Panc1 (cell line): ENCODE data around the gene TAF5L. TPM values are rescaled to one million over a fixed set of nuclear protein-coding genes. Genes with fewer than 3 reads are reported as not detected.

Experiments used
- ATAC-seq: fragments of 200-7000 bp; cut with Tn5 transposase; 2 replicates; pipeline ENCODE4 v1.9.1; 2020; ENCODE audit warnings: mild to moderate bottlenecking, moderate library complexity
- BruUV-seq: library from RNA; stranded (reverse); fragments of 400-500 nt; replicated peaks from 2 replicates; lab custom pipeline; 2021; lab: Mats Ljungman, UMichigan
- CTCF ChIA-PET: fragments of 300-600 bp; sonication (Branson Sonifier 250); formaldehyde crosslinking; loops from one replicate; lab custom pipeline; 2022; ENCODE audit warnings: antibody characterized with exemption; lab: Charles Lee
- POLR2A ChIA-PET: fragments of 300-600 bp; sonication (Branson Sonifier 250); formaldehyde crosslinking; loops from one replicate; lab custom pipeline; 2022; ENCODE audit warnings: antibody characterized with exemption; lab: Charles Lee
- DNase-seq: peaks from one replicate; pipeline ENCODE4 v3.0.0-alpha.2; 2010; ENCODE audit warnings: low read depth, low spot score
- H3K27ac ChIP-seq: 2 replicates; pipeline ENCODE4 v1.5.1; 2011; ENCODE audit warnings: mild to moderate bottlenecking, low read length, inconsistent platforms
- H3K27me3 ChIP-seq: fragments of 200-500 bp; sonication (Bioruptor generic); 2 replicates; pipeline ENCODE4 v1.6.0; 2014; ENCODE audit warnings: low read length, inconsistent platforms; ENCODE audit not compliant: control insufficient read depth, insufficient read depth
- H3K36me3 ChIP-seq: fragments of 200-500 bp; sonication (Bioruptor generic); 2 replicates; pipeline ENCODE4 v1.5.1; 2014; ENCODE audit warnings: inconsistent platforms, mild to moderate bottlenecking, low read length, moderate library complexity; ENCODE audit not compliant: control insufficient read depth, insufficient read depth
- H3K4me1 ChIP-seq: 2 replicates; pipeline ENCODE4 v1.5.1; 2011; ENCODE audit warnings: inconsistent platforms, mild to moderate bottlenecking, low read length, moderate library complexity; ENCODE audit not compliant: control insufficient read depth, insufficient read depth
- H3K4me3 ChIP-seq, 2 experiments: 2 replicates each; pipeline ENCODE4 v1.5.1; 2011 to 2012; ENCODE audit warnings: low read depth in 2 of 2, low read length in 2 of 2, mild to moderate bottlenecking in 2 of 2, inconsistent platforms in 1 of 2, moderate library complexity in 1 of 2
- H3K9me3 ChIP-seq: fragments of 200-500 bp; sonication (Bioruptor generic); 2 replicates; pipeline ENCODE4 v1.5.1; 2014; ENCODE audit warnings: low read depth, mild to moderate bottlenecking, inconsistent platforms, low read length, moderate library complexity; ENCODE audit not compliant: control insufficient read depth, insufficient read depth
- POLR2AphosphoS5 ChIP-seq: IDR thresholded peaks from 2 replicates; pipeline ENCODE4 v1.6.1; 2012; ENCODE audit warnings: mild to moderate bottlenecking, low read depth, low read length, moderate library complexity
- SIN3A ChIP-seq: IDR thresholded peaks from 2 replicates; pipeline ENCODE4 v1.6.1; 2012; ENCODE audit warnings: low read depth, mild to moderate bottlenecking, low read length, moderate library complexity, borderline replicate concordance; ENCODE audit not compliant: insufficient read depth
- TCF7L2 ChIP-seq: IDR thresholded peaks from 2 replicates; pipeline ENCODE4 v1.6.1; 2011; ENCODE audit warnings: mild to moderate bottlenecking, low read depth, low read length, inconsistent platforms
- in situ Hi-C: cut with HindIII; loops from 2 replicates; pipeline ENCODE4 v1.10.0; 2016; ENCODE audit warnings: low sequenced_read_pairs, low pct_unique_long_range_greater_than_20kb
- intact Hi-C: fragments of 100-400 bp; cut with micrococcal nuclease; formaldehyde crosslinking; loops from one replicate; pipeline ENCODE4 v1.10.0; 2022; ENCODE audit not compliant: unreplicated experiment
- total RNA-seq: library from RNA; stranded (reverse); gene quantifications from one replicate; pipeline ENCODE4 v1.2.1, GENCODE V29; 2021; ENCODE audit not compliant: unreplicated experiment
- TF ChIP-seq, protein P1 (sequence below): fragments of 450-650 bp; IDR thresholded peaks from 2 replicates; pipeline ENCODE4 v1.5.1; 2017; ENCODE audit warnings: mild to moderate bottlenecking
- TF ChIP-seq, protein P2 (sequence below), 2 experiments: IDR thresholded peaks; 2 replicates each; pipeline ENCODE4 v1.6.1; 2011 to 2012; ENCODE audit warnings: low read depth in 2 of 2, control low read depth in 1 of 2, low read length in 1 of 2, mild to moderate bottlenecking in 1 of 2, moderate library complexity in 1 of 2; ENCODE audit not compliant: insufficient read depth in 1 of 2

The TAF5L gene
- total RNA-seq, 1 experiment from 2014 or later = 23.8 TPM

DNA sequence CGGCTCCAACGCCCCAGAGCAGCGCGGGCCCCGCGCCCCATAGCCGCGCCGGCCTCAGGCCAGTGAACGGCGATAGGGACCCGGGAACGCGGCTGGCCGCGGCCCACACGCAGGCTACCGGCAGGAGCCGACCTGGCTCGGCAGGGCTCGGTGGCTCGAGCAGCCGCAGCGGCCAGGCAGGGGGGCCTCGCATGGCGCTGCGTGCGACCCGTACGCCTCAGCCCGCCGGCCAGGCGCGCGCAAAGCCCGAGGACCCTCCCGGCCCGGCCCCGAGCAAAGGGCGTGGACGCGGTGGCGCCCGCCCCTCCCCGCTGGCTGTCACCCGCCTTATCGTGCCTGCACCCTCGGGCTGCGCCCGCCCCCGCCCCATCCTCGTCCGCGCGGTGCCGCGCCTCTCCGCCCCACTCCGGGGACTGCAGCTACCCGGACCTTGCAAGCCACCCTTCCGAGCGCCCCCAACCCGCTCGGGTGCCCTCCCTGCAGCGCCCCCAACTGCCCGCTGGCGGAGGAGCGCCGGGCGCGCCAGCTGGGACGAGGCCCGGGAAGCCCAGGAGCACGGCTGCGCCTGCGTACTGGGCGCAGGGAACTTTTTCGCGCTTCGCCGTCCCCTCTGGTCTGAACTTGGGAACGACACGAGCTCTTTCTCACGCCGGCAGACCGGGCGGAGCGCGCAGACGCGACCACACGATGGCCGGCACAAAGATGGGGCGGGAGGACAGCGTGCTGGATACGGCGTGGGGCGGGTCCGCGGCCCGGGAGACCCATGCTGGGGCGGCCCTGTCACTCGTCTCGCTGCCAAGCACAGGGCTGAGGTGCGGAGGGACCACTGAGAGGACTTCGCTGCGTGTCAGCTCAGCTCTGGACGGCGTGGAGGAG lies 67.2 kb downstream of the TAF5L start, which contains the start of gene ABCB10:
Gene ABCB10 (minus strand): TSS at position 248 of the 876 bp plus-strand sequence. CDS start 55 bp downstream, at position 193.
- H3K27ac ChIP-seq = peak within 1 kb of the TSS; percentile 83
- CTCF ChIA-PET = interaction anchor here (0.7 to 0.9 kb wide), 5 partner anchors 12 to 723 kb away, joined by 3 to 9 read pairs (median 3); no protein-coding TSS in a partner anchor
- intact Hi-C loops = no loop called here
- DNase-seq (peak; percentile 91), ATAC-seq (peak; percentile 91)
- H3K9me3 ChIP-seq = no peaks in the 10 kb centered on the region
- peaks cover 2% of the 10 kb centered on the region; the same call in 1 of the 2 replicates for H3K36me3 ChIP-seq
- H3K4me3 ChIP-seq = peak within 1 kb of the TSS; percentile 72 to 84
- POLR2A ChIA-PET = interaction anchor here (0.6 to 0.7 kb wide), 4 partner anchors 38 to 1309 kb away, joined by 3 to 6 read pairs (median 4); no protein-coding TSS in a partner anchor
- no TSS peak for BruUV-seq
- peaks cover 14% of the 10 kb centered on the region; the same call in 1 of the 2 replicates for H3K4me1 ChIP-seq
- in situ Hi-C loops = no loop called here
- H3K27me3 ChIP-seq = no peaks in the 10 kb centered on the region
- TF ChIP-seq SIN3A = peak; percentile 77
- TF ChIP-seq, protein P1, sequence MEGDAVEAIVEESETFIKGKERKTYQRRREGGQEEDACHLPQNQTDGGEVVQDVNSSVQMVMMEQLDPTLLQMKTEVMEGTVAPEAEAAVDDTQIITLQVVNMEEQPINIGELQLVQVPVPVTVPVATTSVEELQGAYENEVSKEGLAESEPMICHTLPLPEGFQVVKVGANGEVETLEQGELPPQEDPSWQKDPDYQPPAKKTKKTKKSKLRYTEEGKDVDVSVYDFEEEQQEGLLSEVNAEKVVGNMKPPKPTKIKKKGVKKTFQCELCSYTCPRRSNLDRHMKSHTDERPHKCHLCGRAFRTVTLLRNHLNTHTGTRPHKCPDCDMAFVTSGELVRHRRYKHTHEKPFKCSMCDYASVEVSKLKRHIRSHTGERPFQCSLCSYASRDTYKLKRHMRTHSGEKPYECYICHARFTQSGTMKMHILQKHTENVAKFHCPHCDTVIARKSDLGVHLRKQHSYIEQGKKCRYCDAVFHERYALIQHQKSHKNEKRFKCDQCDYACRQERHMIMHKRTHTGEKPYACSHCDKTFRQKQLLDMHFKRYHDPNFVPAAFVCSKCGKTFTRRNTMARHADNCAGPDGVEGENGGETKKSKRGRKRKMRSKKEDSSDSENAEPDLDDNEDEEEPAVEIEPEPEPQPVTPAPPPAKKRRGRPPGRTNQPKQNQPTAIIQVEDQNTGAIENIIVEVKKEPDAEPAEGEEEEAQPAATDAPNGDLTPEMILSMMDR = peak; percentile 96
- TF ChIP-seq POLR2AphosphoS5 = peak; percentile 22; the same call in 1 of the 2 replicates
- TF ChIP-seq TCF7L2 = no peak
- TF ChIP-seq, protein P2, sequence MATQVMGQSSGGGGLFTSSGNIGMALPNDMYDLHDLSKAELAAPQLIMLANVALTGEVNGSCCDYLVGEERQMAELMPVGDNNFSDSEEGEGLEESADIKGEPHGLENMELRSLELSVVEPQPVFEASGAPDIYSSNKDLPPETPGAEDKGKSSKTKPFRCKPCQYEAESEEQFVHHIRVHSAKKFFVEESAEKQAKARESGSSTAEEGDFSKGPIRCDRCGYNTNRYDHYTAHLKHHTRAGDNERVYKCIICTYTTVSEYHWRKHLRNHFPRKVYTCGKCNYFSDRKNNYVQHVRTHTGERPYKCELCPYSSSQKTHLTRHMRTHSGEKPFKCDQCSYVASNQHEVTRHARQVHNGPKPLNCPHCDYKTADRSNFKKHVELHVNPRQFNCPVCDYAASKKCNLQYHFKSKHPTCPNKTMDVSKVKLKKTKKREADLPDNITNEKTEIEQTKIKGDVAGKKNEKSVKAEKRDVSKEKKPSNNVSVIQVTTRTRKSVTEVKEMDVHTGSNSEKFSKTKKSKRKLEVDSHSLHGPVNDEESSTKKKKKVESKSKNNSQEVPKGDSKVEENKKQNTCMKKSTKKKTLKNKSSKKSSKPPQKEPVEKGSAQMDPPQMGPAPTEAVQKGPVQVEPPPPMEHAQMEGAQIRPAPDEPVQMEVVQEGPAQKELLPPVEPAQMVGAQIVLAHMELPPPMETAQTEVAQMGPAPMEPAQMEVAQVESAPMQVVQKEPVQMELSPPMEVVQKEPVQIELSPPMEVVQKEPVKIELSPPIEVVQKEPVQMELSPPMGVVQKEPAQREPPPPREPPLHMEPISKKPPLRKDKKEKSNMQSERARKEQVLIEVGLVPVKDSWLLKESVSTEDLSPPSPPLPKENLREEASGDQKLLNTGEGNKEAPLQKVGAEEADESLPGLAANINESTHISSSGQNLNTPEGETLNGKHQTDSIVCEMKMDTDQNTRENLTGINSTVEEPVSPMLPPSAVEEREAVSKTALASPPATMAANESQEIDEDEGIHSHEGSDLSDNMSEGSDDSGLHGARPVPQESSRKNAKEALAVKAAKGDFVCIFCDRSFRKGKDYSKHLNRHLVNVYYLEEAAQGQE (IDR thresholded peaks at IDR 0.05; ENCODE audit: insufficient read depth in 1 of 2, low read depth in 2 of 2, low read length in 1 of 2) = peak in 1 of 2 experiments; percentile 60; a peak in 1 of 4 replicates

DNA sequence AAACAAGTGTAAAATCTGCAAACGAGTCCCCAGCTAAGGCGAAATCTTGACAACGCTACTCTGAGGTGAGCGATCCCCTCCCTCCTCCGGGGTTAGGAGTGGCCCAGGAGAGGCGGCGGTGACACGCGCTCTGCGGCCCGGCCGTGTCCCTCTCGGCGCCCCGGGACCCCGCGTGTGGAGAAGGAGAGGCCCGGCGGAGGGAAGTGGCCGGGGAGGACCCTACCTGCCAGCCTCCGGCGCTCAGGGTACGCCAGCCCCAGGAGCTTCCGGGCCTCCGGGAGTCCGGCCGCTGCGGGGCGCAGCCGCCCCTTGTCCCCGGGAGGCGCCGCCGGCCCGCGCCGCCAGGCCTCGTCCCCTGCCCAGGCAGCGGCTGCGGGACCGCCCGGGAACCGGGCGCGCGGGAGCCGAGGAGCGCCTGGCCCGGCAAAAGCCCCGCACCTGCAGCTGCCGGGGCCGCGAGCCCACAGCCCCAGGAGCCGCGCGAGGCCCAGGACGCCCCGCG lies 68.0 kb downstream of the TAF5L start:
- ChIA-PET CTCF (interaction anchor here (0.7 kb wide), 1 partner anchor 326 kb away, joined by 3 read pairs; no protein-coding TSS in a partner anchor), POLR2A (interaction anchor here (0.6 kb wide), 1 partner anchor 26 kb away, joined by 8 read pairs; no protein-coding TSS in a partner anchor)
- in situ Hi-C loops (no loop called here), intact Hi-C loops (no loop called here)
- Histone ChIP-seq H3K27me3 (no peaks in the 10 kb centered on the region), H3K9me3 (no peaks in the 10 kb centered on the region), H3K4me1 (peaks cover 14% of the 10 kb centered on the region; the same call in 1 of the 2 replicates), H3K27ac (peak overlapping the region; percentile 81), H3K4me3 (peak overlapping the region; percentile 72 to 84), H3K36me3 (peaks cover 2% of the 10 kb centered on the region; the same call in 1 of the 2 replicates)
- DNase-seq (no peak), ATAC-seq (peak; percentile 54)
- BruUV-seq = no TSS peak
- TF ChIP-seq, protein P1 = no peak
- TF ChIP-seq, protein P2 (IDR thresholded peaks at IDR 0.05; ENCODE audit: insufficient read depth in 1 of 2, low read depth in 2 of 2, low read length in 1 of 2) = no peak
- TF ChIP-seq SIN3A (no peak), TCF7L2 (no peak), POLR2AphosphoS5 (no peak)
